ENCODE data around the gene RGMB. TPM values are rescaled to one million over a fixed set of nuclear protein-coding genes. Genes with fewer than 3 reads are reported as not detected.
A peak's percentile ranks its signal among the peaks of the same experiment; 100 is the strongest.

Gene RGMB
- total RNA-seq, 2 experiments from 2014 or later: 0.60 to 0.65 TPM

- ChIA-PET CTCF (no interaction called here), POLR2A (no interaction called here)
- no peak overlapping the region for H3K27ac Mint-ChIP-seq
- no peak for DNase-seq
- H3K4me1 Mint-ChIP-seq: no peaks in the 10 kb centered on the region
- no peaks in the 10 kb centered on the region for H3K27me3 Mint-ChIP-seq
- no peak overlapping the region for H3K4me3 Mint-ChIP-seq
- H3K36me3 Mint-ChIP-seq (ENCODE audit: low read depth): no peaks in the 10 kb centered on the region
- H3K9me3 Mint-ChIP-seq: no peaks in the 10 kb centered on the region
Observed at GRCh38 chr5:98827588-98828284, 54.3 kb downstream of the RGMB start.

GRCh38 chr5:98836175-98836574 is 62.7 kb downstream of the RGMB start:
- ChIA-PET POLR2A (no interaction called here), CTCF (no interaction called here)
- Mint-ChIP-seq H3K27me3 (no peaks in the 10 kb centered on the region), H3K4me3 (no peak overlapping the region), H3K9me3 (no peaks in the 10 kb centered on the region), H3K36me3 (ENCODE audit: low read depth) (no peaks in the 10 kb centered on the region), H3K27ac (no peak overlapping the region), H3K4me1 (peaks cover 5% of the 10 kb centered on the region)
- DNase-seq: no peak

- Mint-ChIP-seq H3K27me3 (no peaks in the 10 kb centered on the region), H3K4me1 (peaks cover 5% of the 10 kb centered on the region), H3K4me3 (peak overlapping the region; percentile 41), H3K9me3 (peaks cover 2% of the 10 kb centered on the region), H3K36me3 (ENCODE audit: low read depth) (no peaks in the 10 kb centered on the region), H3K27ac (no peak overlapping the region)
- CTCF ChIA-PET: interaction anchor here (0.5 to 1.8 kb wide), 9 partner anchors 8 to 220 kb away, joined by 3 to 5 read pairs (median 3); no protein-coding TSS in a partner anchor
- POLR2A ChIA-PET: no interaction called here
- DNase-seq: no peak
Observed at GRCh38 chr5:98839469-98840383, 66.3 kb downstream of the RGMB start.

GRCh38 chr5:98840946-98841345 is 67.5 kb downstream of the RGMB start:
- no peaks in the 10 kb centered on the region for H3K27me3 Mint-ChIP-seq
- no peak overlapping the region for H3K4me3 Mint-ChIP-seq
- CTCF ChIA-PET: interaction anchor here (1.3 to 1.8 kb wide), 4 partner anchors 9 to 219 kb away, joined by 3 to 5 read pairs (median 4); no protein-coding TSS in a partner anchor
- no peak for DNase-seq
- no peak overlapping the region for H3K27ac Mint-ChIP-seq
- POLR2A ChIA-PET: no interaction called here
- peaks cover 5% of the 10 kb centered on the region for H3K4me1 Mint-ChIP-seq
- H3K9me3 Mint-ChIP-seq: peaks cover 5% of the 10 kb centered on the region
- no peaks in the 10 kb centered on the region for H3K36me3 Mint-ChIP-seq (ENCODE audit: low read depth)

GRCh38 chr5:98843481-98843880 is 70.0 kb downstream of the RGMB start:
- Mint-ChIP-seq H3K27ac (no peak overlapping the region), H3K9me3 (peaks cover 5% of the 10 kb centered on the region), H3K36me3 (ENCODE audit: low read depth) (no peaks in the 10 kb centered on the region), H3K4me1 (peaks cover 5% of the 10 kb centered on the region), H3K27me3 (no peaks in the 10 kb centered on the region), H3K4me3 (no peak overlapping the region)
- DNase-seq: no peak
- ChIA-PET POLR2A (interaction anchor here (1.8 kb wide), 1 partner anchor 9 kb away, joined by 4 read pairs; no protein-coding TSS in a partner anchor), CTCF (no interaction called here)

GRCh38 chr5:98844865-98845264 is 71.4 kb downstream of the RGMB start:
- no peak overlapping the region for H3K27ac Mint-ChIP-seq
- peaks cover under 1% of the 10 kb centered on the region for H3K4me1 Mint-ChIP-seq
- H3K9me3 Mint-ChIP-seq: peaks cover 5% of the 10 kb centered on the region
- H3K4me3 Mint-ChIP-seq: no peak overlapping the region
- DNase-seq: no peak
- ChIA-PET CTCF (no interaction called here), POLR2A (no interaction called here)
- H3K36me3 Mint-ChIP-seq (ENCODE audit: low read depth): no peaks in the 10 kb centered on the region
- H3K27me3 Mint-ChIP-seq: no peaks in the 10 kb centered on the region

- CTCF ChIA-PET: no interaction called here
- Mint-ChIP-seq H3K4me1 (no peaks in the 10 kb centered on the region), H3K27me3 (no peaks in the 10 kb centered on the region), H3K36me3 (ENCODE audit: low read depth) (no peaks in the 10 kb centered on the region), H3K27ac (no peak overlapping the region), H3K9me3 (peaks cover 5% of the 10 kb centered on the region), H3K4me3 (no peak overlapping the region)
- no peak for DNase-seq
- POLR2A ChIA-PET: no interaction called here
Observed at GRCh38 chr5:98845878-98846277, 72.4 kb downstream of the RGMB start.

Other genes with a start within 250 kb of the RGMB start
- gene CHD1, start 155.3 kb downstream of the RGMB start, total RNA-seq: 10 to 100 TPM; 45.4 to 47.5 TPM

Data from activated CD4-positive, alpha-beta memory T cell treated with anti-CD3 and anti-CD28 coated beads, Interleukin-2, amount 10 ng/mL, durations not matched to agents 7 days and 5 days (primary cell).